K562 (cell line): ENCODE data around the gene C22orf39. TPM values are rescaled to one million over a fixed set of nuclear protein-coding genes. Genes with fewer than 3 reads are reported as not detected.

Experiments used
- ARID3B ChIP-seq: fragments of 250-450 bp; sonication (Bioruptor Pico); IDR thresholded peaks from 2 replicates; pipeline ENCODE4 v1.4.0; 2020; ENCODE audit warnings: borderline replicate concordance
- ATF2 ChIP-seq: sonication (generic); formaldehyde crosslinking; IDR thresholded peaks from 2 replicates; pipeline ENCODE4 v1.8.1; 2022; ENCODE audit warnings: missing genetic modification reagents
- CHAMP1 ChIP-seq: fragments of 450-650 bp; IDR thresholded peaks from 2 replicates; pipeline ENCODE4 v1.6.1; 2016; ENCODE audit warnings: mild to moderate bottlenecking
- E4F1 ChIP-seq: fragments of 250-450 bp; sonication (Bioruptor Pico); IDR thresholded peaks from 2 replicates; pipeline ENCODE4 v1.5.0; 2021; ENCODE audit warnings: mild to moderate bottlenecking, borderline replicate concordance
- HMGN3 ChIP-seq: IDR thresholded peaks from 2 replicates; pipeline ENCODE4 v1.6.1; 2011; ENCODE audit warnings: borderline replicate concordance, low read depth, mild to moderate bottlenecking, mixed read lengths, low read length; ENCODE audit not compliant: insufficient read length; ENCODE audit errors: extremely low read depth
- KAT2B ChIP-seq: IDR thresholded peaks from one replicate; pipeline ENCODE4 v1.6.1; 2012; ENCODE audit warnings: low read depth, mild to moderate bottlenecking, control low read depth, inconsistent platforms, low read length, moderate library complexity
- MEF2D ChIP-seq: conservative IDR thresholded peaks from 2 replicates; pipeline ENCODE4 v1.6.1; 2016; ENCODE audit warnings: low read depth, missing genetic modification characterization, missing compliant biosample characterization
- NCOA2 ChIP-seq, 2 experiments: fragments of 450-650 bp; IDR thresholded peaks; 2 replicates each; pipeline ENCODE4 v1.6.1; 2018; ENCODE audit warnings: mild to moderate bottlenecking in 2 of 2, moderate library complexity in 1 of 2; ENCODE audit not compliant: partially characterized antibody in 2 of 2
- NFYB ChIP-seq: IDR thresholded peaks from 2 replicates; pipeline ENCODE4 v1.6.1; 2011; ENCODE audit warnings: mild to moderate bottlenecking, moderate library complexity; ENCODE audit not compliant: insufficient read length; ENCODE audit errors: extremely low read depth
- RBM17 ChIP-seq: fragments of 200-400 bp; formaldehyde crosslinking; IDR thresholded peaks from 2 replicates; pipeline ENCODE4 v1.6.1; 2017; ENCODE audit warnings: low read depth, mild to moderate bottlenecking, low read length, borderline replicate concordance
- SAFB ChIP-seq: fragments of 200-400 bp; formaldehyde crosslinking; IDR thresholded peaks from 2 replicates; pipeline ENCODE4 v1.6.1; 2017; ENCODE audit warnings: low read depth, low read length, borderline replicate concordance
- STAT6 ChIP-seq: sonication (generic); formaldehyde crosslinking; IDR thresholded peaks from 2 replicates; pipeline ENCODE4 v1.8.1; 2023; ENCODE audit warnings: mild to moderate bottlenecking, missing genetic modification reagents
- ZNF24 ChIP-seq: fragments of 450-650 bp; IDR thresholded peaks from 2 replicates; pipeline ENCODE4 v1.6.1; 2016
- ZSCAN32 ChIP-seq: fragments of 450-650 bp; formaldehyde crosslinking; IDR thresholded peaks from 2 replicates; pipeline ENCODE4 v1.4.0; 2020; ENCODE audit warnings: mild to moderate bottlenecking, moderate library complexity
- polyA plus RNA-seq, 8 experiments: library from polyadenylated mRNA; depleted of rRNA in 4 of 8; stranded (reverse) in 5 of 8; unstranded in 3 of 8; fragments of >200 nt; fragmentation: Nextera tagmentation in 2 of 8; fragmentation: Illumina TruSeq in 1 of 8; extraction: Ambion mirVana in 2 of 8; extraction: Trizol in 1 of 8; gene quantifications; 2 replicates each; pipeline versions ENCODE4 v1.2.1 to v1.2.3, GENCODE V29; 2011 to 2014; ENCODE audit warnings: inconsistent platforms in 1 of 8, missing spikeins in 1 of 8
- total RNA-seq, 7 experiments: library from RNA; depleted of rRNA in 6 of 7; stranded (reverse); fragments of >200 nt in 6 of 7; fragmentation: Illumina TruSeq in 2 of 7; extraction: Trizol in 2 of 7; gene quantifications; 2 replicates each; pipeline versions ENCODE4 v1.2.1 to v1.2.3, GENCODE V29; 2011 to 2021; ENCODE audit warnings: low replicate concordance in 1 of 7

Gene C22orf39
- total and polyA plus RNA-seq, 9 of the 15 experiments (the other 6 are each of a cell fraction or from before 2014, with no cell fraction given), result 20.4 to 139 (median 66.8) TPM

GRCh38 chr22:19397734-19398104, 49.8 kb downstream of the C22orf39 start (continued):
- TF ChIP-seq E4F1 (CRISPR knock-in tag), result no peak
- no peak for TF ChIP-seq STAT6
- no peak for TF ChIP-seq ZSCAN32 (CRISPR knock-in tag)
- no peak for TF ChIP-seq NCOA2 (IDR thresholded peaks at IDR 0.05; ENCODE audit: partially characterized antibody in 2 of 2)
- TF ChIP-seq RBM17, result no peak
- TF ChIP-seq MEF2D (tag), result no peak
- no peak for TF ChIP-seq NFYB
- no peak for TF ChIP-seq HMGN3
- no peak for TF ChIP-seq ATF2
- no peak for TF ChIP-seq ARID3B (CRISPR knock-in tag)
- TF ChIP-seq ZNF24, result no peak
- TF ChIP-seq KAT2B, result no peak
- no peak for TF ChIP-seq CHAMP1
- TF ChIP-seq SAFB, result no peak
